ENCODE data around the gene DNAJB5. TPM values are rescaled to one million over a fixed set of nuclear protein-coding genes. Genes with fewer than 3 reads are reported as not detected.

Gene DNAJB5
- total and polyA plus RNA-seq, 2 experiments from 2014 or later = 20.3 to 37.4 TPM

DNA sequence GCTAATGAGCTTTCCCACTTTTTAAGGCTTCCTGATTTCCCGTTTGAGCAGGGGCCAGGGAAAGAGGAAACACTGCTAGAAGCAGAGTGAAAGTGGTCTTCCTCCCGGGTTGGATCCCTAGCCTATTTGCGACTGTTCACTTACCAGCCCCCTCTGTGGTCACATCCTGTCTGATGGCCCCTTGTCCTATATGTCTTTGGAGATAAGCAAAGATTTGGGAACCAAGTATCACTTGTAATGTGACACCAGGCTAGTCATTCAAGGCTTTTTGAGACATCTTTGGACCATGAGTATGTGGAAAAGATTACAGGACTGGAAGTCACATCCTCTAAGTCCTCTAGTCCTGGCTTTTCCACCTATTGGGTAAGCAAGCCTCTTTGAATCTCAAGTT is 6.1 kb downstream of the DNAJB5 start:
- H3K27me3 ChIP-seq (ENCODE audit: insufficient read depth) = no peaks in the 10 kb centered on the region
- peaks cover 16% of the 10 kb centered on the region for H3K36me3 ChIP-seq (ENCODE audit: insufficient read depth)
- peaks cover 5% of the 10 kb centered on the region; the same call in 1 of the 2 replicates for H3K79me2 ChIP-seq (replicated peaks; ENCODE audit: insufficient read depth)
- Mint-ChIP-seq H3K4me3 (no peak overlapping the region), H3K9me3 (no peaks in the 10 kb centered on the region; the same call in 1 of the 3 replicates), H3K27me3 (ENCODE audit: insufficient read depth, low read depth, poor library complexity) (peaks cover 14% of the 10 kb centered on the region), H3K27ac (no peak overlapping the region; the same call in 1 of the 2 replicates), H3K4me1 (peaks cover 59% of the 10 kb centered on the region), H3K36me3 (ENCODE audit: low read depth) (peaks cover 53% of the 10 kb centered on the region)
- TF ChIP-seq, protein P1, sequence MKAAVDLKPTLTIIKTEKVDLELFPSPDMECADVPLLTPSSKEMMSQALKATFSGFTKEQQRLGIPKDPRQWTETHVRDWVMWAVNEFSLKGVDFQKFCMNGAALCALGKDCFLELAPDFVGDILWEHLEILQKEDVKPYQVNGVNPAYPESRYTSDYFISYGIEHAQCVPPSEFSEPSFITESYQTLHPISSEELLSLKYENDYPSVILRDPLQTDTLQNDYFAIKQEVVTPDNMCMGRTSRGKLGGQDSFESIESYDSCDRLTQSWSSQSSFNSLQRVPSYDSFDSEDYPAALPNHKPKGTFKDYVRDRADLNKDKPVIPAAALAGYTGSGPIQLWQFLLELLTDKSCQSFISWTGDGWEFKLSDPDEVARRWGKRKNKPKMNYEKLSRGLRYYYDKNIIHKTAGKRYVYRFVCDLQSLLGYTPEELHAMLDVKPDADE (IDR thresholded peaks at IDR 0.05) = no peak
- TF ChIP-seq NANOG (IDR thresholded peaks at IDR 0.05; ENCODE audit: borderline replicate concordance) (no peak), JUNB (IDR thresholded peaks at IDR 0.05; ENCODE audit: unreplicated experiment) (no peak), STAT1 (IDR thresholded peaks at IDR 0.05; ENCODE audit: unreplicated experiment) (no peak), ZNF114 (CRISPR knock-in tag; IDR thresholded peaks at IDR 0.05) (no peak), ZNF331 (CRISPR knock-in tag; IDR thresholded peaks at IDR 0.05; ENCODE audit: low read depth) (no peak), EZH2 (IDR thresholded peaks at IDR 0.05; ENCODE audit: low read depth, unreplicated experiment) (no peak), POLR2AphosphoS5 (IDR thresholded peaks at IDR 0.05; ENCODE audit: low read depth) (no peak), EZH2phosphoT487 (IDR thresholded peaks at IDR 0.05; ENCODE audit: unreplicated experiment) (no peak)
- TF ChIP-seq, protein P2, sequence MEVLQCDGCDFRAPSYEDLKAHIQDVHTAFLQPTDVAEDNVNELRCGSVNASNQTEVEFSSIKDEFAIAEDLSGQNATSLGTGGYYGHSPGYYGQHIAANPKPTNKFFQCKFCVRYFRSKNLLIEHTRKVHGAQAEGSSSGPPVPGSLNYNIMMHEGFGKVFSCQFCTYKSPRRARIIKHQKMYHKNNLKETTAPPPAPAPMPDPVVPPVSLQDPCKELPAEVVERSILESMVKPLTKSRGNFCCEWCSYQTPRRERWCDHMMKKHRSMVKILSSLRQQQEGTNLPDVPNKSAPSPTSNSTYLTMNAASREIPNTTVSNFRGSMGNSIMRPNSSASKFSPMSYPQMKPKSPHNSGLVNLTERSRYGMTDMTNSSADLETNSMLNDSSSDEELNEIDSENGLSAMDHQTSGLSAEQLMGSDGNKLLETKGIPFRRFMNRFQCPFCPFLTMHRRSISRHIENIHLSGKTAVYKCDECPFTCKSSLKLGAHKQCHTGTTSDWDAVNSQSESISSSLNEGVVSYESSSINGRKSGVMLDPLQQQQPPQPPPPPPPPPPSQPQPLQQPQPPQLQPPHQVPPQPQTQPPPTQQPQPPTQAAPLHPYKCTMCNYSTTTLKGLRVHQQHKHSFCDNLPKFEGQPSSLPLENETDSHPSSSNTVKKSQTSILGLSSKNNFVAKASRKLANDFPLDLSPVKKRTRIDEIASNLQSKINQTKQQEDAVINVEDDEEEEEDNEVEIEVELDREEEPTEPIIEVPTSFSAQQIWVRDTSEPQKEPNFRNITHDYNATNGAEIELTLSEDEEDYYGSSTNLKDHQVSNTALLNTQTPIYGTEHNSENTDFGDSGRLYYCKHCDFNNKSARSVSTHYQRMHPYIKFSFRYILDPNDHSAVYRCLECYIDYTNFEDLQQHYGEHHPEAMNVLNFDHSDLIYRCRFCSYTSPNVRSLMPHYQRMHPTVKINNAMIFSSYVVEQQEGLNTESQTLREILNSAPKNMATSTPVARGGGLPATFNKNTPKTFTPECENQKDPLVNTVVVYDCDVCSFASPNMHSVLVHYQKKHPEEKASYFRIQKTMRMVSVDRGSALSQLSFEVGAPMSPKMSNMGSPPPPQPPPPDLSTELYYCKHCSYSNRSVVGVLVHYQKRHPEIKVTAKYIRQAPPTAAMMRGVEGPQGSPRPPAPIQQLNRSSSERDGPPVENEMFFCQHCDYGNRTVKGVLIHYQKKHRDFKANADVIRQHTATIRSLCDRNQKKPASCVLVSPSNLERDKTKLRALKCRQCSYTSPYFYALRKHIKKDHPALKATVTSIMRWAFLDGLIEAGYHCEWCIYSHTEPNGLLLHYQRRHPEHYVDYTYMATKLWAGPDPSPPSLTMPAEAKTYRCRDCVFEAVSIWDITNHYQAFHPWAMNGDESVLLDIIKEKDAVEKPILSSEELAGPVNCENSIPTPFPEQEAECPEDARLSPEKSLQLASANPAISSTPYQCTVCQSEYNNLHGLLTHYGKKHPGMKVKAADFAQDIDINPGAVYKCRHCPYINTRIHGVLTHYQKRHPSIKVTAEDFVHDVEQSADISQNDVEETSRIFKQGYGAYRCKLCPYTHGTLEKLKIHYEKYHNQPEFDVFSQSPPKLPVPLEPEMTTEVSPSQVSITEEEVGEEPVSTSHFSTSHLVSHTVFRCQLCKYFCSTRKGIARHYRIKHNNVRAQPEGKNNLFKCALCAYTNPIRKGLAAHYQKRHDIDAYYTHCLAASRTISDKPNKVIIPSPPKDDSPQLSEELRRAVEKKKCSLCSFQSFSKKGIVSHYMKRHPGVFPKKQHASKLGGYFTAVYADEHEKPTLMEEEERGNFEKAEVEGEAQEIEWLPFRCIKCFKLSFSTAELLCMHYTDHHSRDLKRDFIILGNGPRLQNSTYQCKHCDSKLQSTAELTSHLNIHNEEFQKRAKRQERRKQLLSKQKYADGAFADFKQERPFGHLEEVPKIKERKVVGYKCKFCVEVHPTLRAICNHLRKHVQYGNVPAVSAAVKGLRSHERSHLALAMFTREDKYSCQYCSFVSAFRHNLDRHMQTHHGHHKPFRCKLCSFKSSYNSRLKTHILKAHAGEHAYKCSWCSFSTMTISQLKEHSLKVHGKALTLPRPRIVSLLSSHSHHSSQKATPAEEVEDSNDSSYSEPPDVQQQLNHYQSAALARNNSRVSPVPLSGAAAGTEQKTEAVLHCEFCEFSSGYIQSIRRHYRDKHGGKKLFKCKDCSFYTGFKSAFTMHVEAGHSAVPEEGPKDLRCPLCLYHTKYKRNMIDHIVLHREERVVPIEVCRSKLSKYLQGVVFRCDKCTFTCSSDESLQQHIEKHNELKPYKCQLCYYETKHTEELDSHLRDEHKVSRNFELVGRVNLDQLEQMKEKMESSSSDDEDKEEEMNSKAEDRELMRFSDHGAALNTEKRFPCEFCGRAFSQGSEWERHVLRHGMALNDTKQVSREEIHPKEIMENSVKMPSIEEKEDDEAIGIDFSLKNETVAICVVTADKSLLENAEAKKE (CRISPR knock-in tag; IDR thresholded peaks at IDR 0.05) = no peak
- H4K20me1 ChIP-seq (replicated peaks; ENCODE audit: insufficient read depth) = no peaks in the 10 kb centered on the region
- H3K4me1 ChIP-seq (ENCODE audit: insufficient read depth) = peaks cover 44% of the 10 kb centered on the region
- H3K9me2 ChIP-seq (ENCODE audit: insufficient read depth) = no peaks in the 10 kb centered on the region
- no peak overlapping the region for H2AFZ ChIP-seq
- no peak overlapping the region for H3K4me2 ChIP-seq
- no peak overlapping the region for H3K27ac ChIP-seq (ENCODE audit: low read depth)
- no peak for ATAC-seq
- H3F3A ChIP-seq (replicated peaks; ENCODE audit: low read depth) = no peaks in the 10 kb centered on the region; the same call in none of the 2 replicates
- H3K4me3 ChIP-seq = no peak overlapping the region
- DNase-seq (ENCODE audit: low spot score) = no peak
